Trophoblast cell (in vitro differentiated cells and primary cell): ENCODE measurements around the gene LDLRAD4.

ENCODE experiments used
- DNase-seq, 2 donors: peaks; one replicate each; pipeline ENCODE4 v3.0.0-alpha.2; 2016
- H2AFZ ChIP-seq: 2 replicates; pipeline ENCODE4 v1.6.1; 2013; ENCODE audit warnings: low read length, moderate library complexity, mild to moderate bottlenecking; ENCODE audit not compliant: insufficient read depth, poor library complexity
- H2AK5ac ChIP-seq: 2 replicates; pipeline ENCODE4 v1.6.1; 2013; ENCODE audit warnings: mild to moderate bottlenecking, low read length
- H2BK120ac ChIP-seq: 2 replicates; pipeline ENCODE4 v1.6.1; 2013; ENCODE audit warnings: low read length, mild to moderate bottlenecking, moderate library complexity; ENCODE audit not compliant: insufficient read depth, poor library complexity
- H2BK12ac ChIP-seq: 2 replicates; pipeline ENCODE4 v1.6.1; 2013; ENCODE audit warnings: mild to moderate bottlenecking, low read length, moderate library complexity
- H2BK5ac ChIP-seq: 2 replicates; pipeline ENCODE4 v1.6.1; 2013; ENCODE audit warnings: low read length, low read depth, moderate library complexity, mild to moderate bottlenecking; ENCODE audit not compliant: poor library complexity
- H3K14ac ChIP-seq: 2 replicates; pipeline ENCODE4 v1.6.1; 2013; ENCODE audit warnings: mild to moderate bottlenecking, low read length
- H3K18ac ChIP-seq: 2 replicates; pipeline ENCODE4 v1.6.1; 2013; ENCODE audit warnings: mild to moderate bottlenecking, low read length
- H3K23ac ChIP-seq: 2 replicates; pipeline ENCODE4 v1.6.1; 2013; ENCODE audit warnings: low read length
- H3K27ac ChIP-seq: 2 replicates; pipeline ENCODE4 v1.5.1; 2013; ENCODE audit warnings: low read depth, mild to moderate bottlenecking, inconsistent platforms, low read length, moderate library complexity
- H3K27me3 ChIP-seq: 2 replicates; pipeline ENCODE4 v1.6.1; 2013; ENCODE audit warnings: inconsistent platforms, mild to moderate bottlenecking, low read length, moderate library complexity; ENCODE audit not compliant: insufficient read depth
- H3K36me3 ChIP-seq, 2 experiments: 1 replicate in 1 of 2; 2 replicates in 1 of 2; pipeline ENCODE4 v1.6.1; 2013; ENCODE audit warnings: low read length in 2 of 2, mild to moderate bottlenecking in 2 of 2, moderate library complexity in 1 of 2; ENCODE audit not compliant: insufficient read depth in 2 of 2, control insufficient read depth in 1 of 2
- H3K4ac ChIP-seq: 2 replicates; pipeline ENCODE4 v1.6.1; 2013; ENCODE audit warnings: low read depth, mild to moderate bottlenecking, low read length, moderate library complexity
- H3K4me1 ChIP-seq, 2 experiments: 1 replicate in 1 of 2; 2 replicates in 1 of 2; pipeline ENCODE4 v1.6.1; 2013; ENCODE audit warnings: low read length in 2 of 2, mild to moderate bottlenecking in 2 of 2, moderate library complexity in 1 of 2; ENCODE audit not compliant: insufficient read depth in 2 of 2, control insufficient read depth in 1 of 2
- H3K4me2 ChIP-seq: 2 replicates; pipeline ENCODE4 v1.6.1; 2013; ENCODE audit warnings: inconsistent platforms, mild to moderate bottlenecking, low read length, moderate library complexity
- H3K4me3 ChIP-seq: 2 replicates; pipeline ENCODE4 v1.5.1; 2013; ENCODE audit warnings: mild to moderate bottlenecking, low read depth, low read length, inconsistent platforms
- H3K79me1 ChIP-seq: one replicate; pipeline ENCODE4 v1.6.1; 2013; ENCODE audit warnings: low read length
- H3K79me2 ChIP-seq: 2 replicates; pipeline ENCODE4 v1.6.1; 2013; ENCODE audit warnings: low read length, mild to moderate bottlenecking; ENCODE audit not compliant: control insufficient read depth, insufficient read depth, poor library complexity
- H3K9ac ChIP-seq: 2 replicates; pipeline ENCODE4 v1.6.1; 2013; ENCODE audit warnings: mild to moderate bottlenecking, low read length
- H3K9me3 ChIP-seq: 2 replicates; pipeline ENCODE4 v1.6.1; 2013; ENCODE audit warnings: low read depth, mild to moderate bottlenecking, control low read depth, inconsistent platforms, low read length; ENCODE audit not compliant: insufficient read depth
- H4K12ac ChIP-seq: 2 replicates; pipeline ENCODE4 v1.6.1; 2013; ENCODE audit warnings: low read depth, mild to moderate bottlenecking, low read length, moderate library complexity
- H4K8ac ChIP-seq: 2 replicates; pipeline ENCODE4 v1.6.1; 2013; ENCODE audit warnings: low read depth, mild to moderate bottlenecking, low read length, moderate library complexity
- H4K91ac ChIP-seq: one replicate; pipeline ENCODE4 v1.6.1; 2013; ENCODE audit warnings: low read depth, mild to moderate bottlenecking, low read length, moderate library complexity
- WGBS: extraction: QIAGEN DNeasy Blood & Tissue Kit; methylation state at CpG from one replicate; pipeline ENCODE4 v1.1.7; 2013; ENCODE audit warnings: missing lambda C conversion rate; ENCODE audit not compliant: insufficient read length, insufficient coverage; ENCODE audit errors: extremely low coverage; 5-methylcytosine and 5-hydroxymethylcytosine counted together

LDLRAD4 gene

GRCh38 chr18:13462686-13463085 lies 244.1 kb downstream of the LDLRAD4 start:
- Histone ChIP-seq H3K27me3 (no peaks in the 10 kb centered on the region), H2BK12ac (no peak overlapping the region), H3K79me1 (no peaks in the 10 kb centered on the region), H3K4me2 (no peak overlapping the region), H2AFZ (no peak overlapping the region), H4K91ac (no peak overlapping the region), H4K8ac (no peak overlapping the region), H3K27ac (no peak overlapping the region), H3K9ac (no peak overlapping the region), H3K23ac (no peak overlapping the region), H3K4me3 (no peak overlapping the region), H3K9me3 (peaks cover 2% of the 10 kb centered on the region), H2BK120ac (no peak overlapping the region), H2BK5ac (no peak overlapping the region), H3K4me1 (peaks cover 0 to 2% of the 10 kb centered on the region in 2 experiments), H3K36me3 (no peaks in the 10 kb centered on the region), H3K79me2 (no peaks in the 10 kb centered on the region), H4K12ac (no peak overlapping the region), H3K4ac (no peak overlapping the region), H3K18ac (no peak overlapping the region), H2AK5ac (no peak overlapping the region), H3K14ac (no peak overlapping the region)
- WGBS: no CpG with 5 or more reads among the region's 11 CpGs
- DNase-seq: no peak

GRCh38 chr18:13463526-13464210 lies 245.1 kb downstream of the LDLRAD4 start:
- Histone ChIP-seq H3K18ac (no peak overlapping the region), H2BK12ac (no peak overlapping the region), H3K36me3 (no peaks in the 10 kb centered on the region), H2BK120ac (no peak overlapping the region), H3K23ac (no peak overlapping the region), H3K27me3 (no peaks in the 10 kb centered on the region), H3K4me3 (no peak overlapping the region), H4K91ac (no peak overlapping the region), H3K9ac (no peak overlapping the region), H3K79me1 (no peaks in the 10 kb centered on the region), H3K9me3 (no peaks in the 10 kb centered on the region), H3K4me2 (no peak overlapping the region), H4K12ac (no peak overlapping the region), H4K8ac (no peak overlapping the region), H3K14ac (no peak overlapping the region), H3K79me2 (no peaks in the 10 kb centered on the region), H2AK5ac (no peak overlapping the region), H3K27ac (no peak overlapping the region), H2AFZ (no peak overlapping the region), H2BK5ac (no peak overlapping the region), H3K4ac (no peak overlapping the region), H3K4me1 (peaks cover 0 to 2% of the 10 kb centered on the region in 2 experiments)
- DNase-seq: no peak
- no CpG with 5 or more reads among the region's 6 CpGs for WGBS

- Histone ChIP-seq H3K23ac (no peak overlapping the region), H4K91ac (no peak overlapping the region), H3K79me1 (no peaks in the 10 kb centered on the region), H3K14ac (no peak overlapping the region), H3K4ac (no peak overlapping the region), H2BK5ac (no peak overlapping the region), H3K27me3 (no peaks in the 10 kb centered on the region), H4K12ac (no peak overlapping the region), H3K4me1 (peaks cover 0 to 2% of the 10 kb centered on the region in 2 experiments), H3K9ac (no peak overlapping the region), H2AK5ac (no peak overlapping the region), H3K4me2 (no peak overlapping the region), H2BK120ac (no peak overlapping the region), H3K27ac (no peak overlapping the region), H3K79me2 (no peaks in the 10 kb centered on the region), H2AFZ (no peak overlapping the region), H3K9me3 (no peaks in the 10 kb centered on the region), H3K4me3 (no peak overlapping the region), H4K8ac (no peak overlapping the region), H3K18ac (no peak overlapping the region), H3K36me3 (no peaks in the 10 kb centered on the region), H2BK12ac (no peak overlapping the region)
- DNase-seq: no peak
- no CpG with 5 or more reads among the region's 14 CpGs for WGBS
Observed at GRCh38 chr18:13464432-13465123, 246.0 kb downstream of the LDLRAD4 start.

- no peak overlapping the region for H4K12ac ChIP-seq
- H3K14ac ChIP-seq: no peak overlapping the region
- no peaks in the 10 kb centered on the region for H3K79me1 ChIP-seq
- no peak overlapping the region for H3K4me3 ChIP-seq
- H3K4me1 ChIP-seq: peaks cover 0 to 2% of the 10 kb centered on the region in 2 experiments
- no peaks in the 10 kb centered on the region for H3K27me3 ChIP-seq
- no peaks in the 10 kb centered on the region for H3K9me3 ChIP-seq
- no peak overlapping the region for H3K9ac ChIP-seq
- no CpG with 5 or more reads among the region's 4 CpGs for WGBS
- H3K36me3 ChIP-seq: no peaks in the 10 kb centered on the region
- H4K8ac ChIP-seq: no peak overlapping the region
- no peak overlapping the region for H2BK120ac ChIP-seq
- H2AK5ac ChIP-seq: no peak overlapping the region
- H3K27ac ChIP-seq: no peak overlapping the region
- H3K18ac ChIP-seq: no peak overlapping the region
- H3K23ac ChIP-seq: no peak overlapping the region
- H4K91ac ChIP-seq: no peak overlapping the region
- H3K4me2 ChIP-seq: no peak overlapping the region
- no peak overlapping the region for H3K4ac ChIP-seq
- H3K79me2 ChIP-seq: no peaks in the 10 kb centered on the region
- DNase-seq: no peak
- no peak overlapping the region for H2BK12ac ChIP-seq
- H2BK5ac ChIP-seq: no peak overlapping the region
- no peak overlapping the region for H2AFZ ChIP-seq
Observed at GRCh38 chr18:13465124-13465446, 246.5 kb downstream of the LDLRAD4 start.
